HG03159 (cell line): ENCODE results near the gene ROR2.
"Not testable (repeated sequence)": the region's sequence is repeated elsewhere in the genome, so short reads cannot be mapped to it uniquely, and the experiment has no call there.

Experiments
- ATAC-seq: cut with Tn5 transposase; IDR thresholded peaks from one replicate; pipeline ENCODE4 v1.9.1; 2021; ENCODE audit warnings: mild to moderate bottlenecking, moderate library complexity; ENCODE audit not compliant: unreplicated experiment

The ROR2 gene

DNA sequence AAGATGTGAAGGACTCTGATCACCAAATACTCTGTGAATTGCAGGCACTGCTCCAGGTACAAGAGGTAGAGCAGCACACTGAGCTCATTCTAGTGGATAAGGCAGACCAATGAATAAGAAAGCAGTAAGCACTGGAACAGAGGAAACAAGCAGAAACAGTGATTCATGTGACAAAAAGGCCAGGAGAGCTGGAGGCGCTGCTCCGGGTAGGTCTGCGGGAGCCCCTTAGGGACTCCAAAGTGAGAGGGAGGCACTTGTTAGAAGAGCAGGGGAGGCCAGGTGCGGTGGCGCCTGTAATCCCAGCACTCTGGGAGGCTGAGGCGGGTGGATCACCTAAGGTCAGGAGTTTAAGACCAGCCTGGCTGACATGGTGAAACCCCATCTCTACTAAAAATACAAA is 294.8 kb downstream of the ROR2 start:
- no peak for ATAC-seq

DNA sequence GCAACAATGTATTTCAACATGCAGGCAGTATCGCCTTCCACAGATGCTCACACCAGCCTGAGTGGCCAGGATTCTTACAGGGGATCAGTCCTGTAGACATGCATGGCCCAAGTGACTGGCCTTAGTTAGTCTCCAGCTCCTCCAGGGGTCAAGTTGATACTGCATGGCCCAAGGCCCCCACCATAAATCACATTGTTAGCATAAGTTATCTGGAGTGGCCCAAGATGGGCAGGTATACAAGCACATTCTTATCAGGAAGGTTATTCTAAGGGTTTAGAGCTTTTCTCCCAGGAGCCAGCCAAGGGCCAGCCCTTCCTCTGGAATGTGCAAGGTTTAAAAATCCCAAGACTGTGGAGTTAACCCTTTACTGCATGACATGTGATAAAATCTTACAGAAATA is 295.5 kb downstream of the ROR2 start:
- no peak for ATAC-seq

DNA sequence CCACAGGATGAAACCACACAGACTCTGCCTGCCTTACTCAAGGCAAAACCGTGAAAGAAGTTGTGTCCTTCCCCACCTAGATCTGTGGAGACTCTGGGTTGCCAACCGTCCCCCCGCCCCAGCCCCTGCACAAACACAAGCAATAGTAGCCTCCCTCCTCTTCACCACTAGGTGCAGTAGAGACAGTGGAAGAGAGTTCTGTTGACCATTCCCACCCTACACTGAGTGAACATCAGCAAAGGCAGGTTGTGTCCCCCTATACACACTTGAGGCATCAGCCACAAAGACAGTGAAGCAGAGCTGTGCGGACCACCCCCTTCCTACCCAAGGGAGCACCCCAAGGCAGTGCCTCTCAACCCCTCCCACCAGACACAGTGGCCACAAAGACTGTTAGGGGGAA is 302.7 kb downstream of the ROR2 start:
- ATAC-seq = no peak

DNA sequence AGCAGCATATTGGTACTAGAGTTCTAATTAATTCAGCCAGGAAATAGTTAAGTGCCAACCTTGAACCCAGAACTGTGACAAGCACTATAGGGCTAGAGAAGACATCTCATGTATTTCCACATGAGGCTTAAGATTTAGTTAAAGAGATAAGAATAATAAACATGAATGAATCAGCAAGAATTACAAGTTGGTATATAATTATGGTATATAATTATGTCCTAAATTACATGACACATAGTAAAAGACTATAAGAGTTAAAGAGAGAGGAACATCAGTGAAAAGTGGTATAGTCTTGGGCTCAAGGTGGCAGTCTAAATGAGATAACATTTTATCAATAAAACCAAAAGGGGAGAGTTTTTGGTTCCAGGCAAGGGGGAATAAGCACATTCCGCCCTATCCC is 303.3 kb downstream of the ROR2 start:
- no peak for ATAC-seq

DNA sequence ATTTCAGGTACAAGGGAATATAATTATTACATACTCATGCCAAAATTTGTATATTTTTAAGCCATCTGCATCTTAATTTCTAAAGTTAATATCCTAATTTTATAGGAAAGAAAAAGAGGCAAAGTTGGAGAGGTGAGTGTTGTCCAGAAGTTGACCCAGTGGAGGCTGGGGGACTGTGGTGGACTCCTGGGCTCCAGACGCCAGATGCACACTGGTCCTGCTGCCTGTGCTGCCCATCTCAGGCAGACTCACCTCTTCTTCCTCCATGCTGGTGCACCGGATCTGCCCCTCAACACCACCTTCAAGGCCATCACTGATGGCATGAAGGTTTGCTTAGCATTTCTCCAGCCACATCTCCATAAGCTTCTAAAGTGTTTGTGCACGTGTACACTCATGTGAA is 305.6 kb downstream of the ROR2 start:
- ATAC-seq = no peak

DNA sequence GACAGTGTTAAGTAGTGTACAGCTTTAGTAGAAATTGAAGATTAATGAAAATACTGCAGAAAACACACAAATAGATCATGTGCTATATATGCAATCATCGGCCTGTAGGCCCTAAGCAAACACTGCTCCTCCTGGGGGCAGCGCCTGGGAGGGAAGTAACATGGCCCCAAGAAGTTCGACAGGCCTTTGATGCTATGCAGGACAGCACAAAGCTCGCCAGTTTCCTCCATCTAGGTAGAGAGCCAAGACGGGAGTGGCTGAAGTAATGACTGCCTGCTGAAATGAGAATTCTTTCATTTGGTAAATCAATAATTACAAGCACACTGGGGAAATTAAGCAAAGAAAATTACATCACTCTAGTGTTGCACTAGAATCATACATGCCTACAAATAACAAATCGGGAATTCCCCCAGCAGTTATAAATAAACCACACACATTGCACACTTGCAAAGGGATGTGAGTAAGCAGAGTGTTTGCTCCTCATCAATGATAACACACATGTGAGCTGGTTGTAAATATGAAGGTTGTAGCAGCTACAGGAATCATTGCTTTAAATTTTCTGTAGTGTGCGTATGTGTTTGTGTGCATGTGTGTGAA is 306.4 kb downstream of the ROR2 start:
- no peak for ATAC-seq

DNA sequence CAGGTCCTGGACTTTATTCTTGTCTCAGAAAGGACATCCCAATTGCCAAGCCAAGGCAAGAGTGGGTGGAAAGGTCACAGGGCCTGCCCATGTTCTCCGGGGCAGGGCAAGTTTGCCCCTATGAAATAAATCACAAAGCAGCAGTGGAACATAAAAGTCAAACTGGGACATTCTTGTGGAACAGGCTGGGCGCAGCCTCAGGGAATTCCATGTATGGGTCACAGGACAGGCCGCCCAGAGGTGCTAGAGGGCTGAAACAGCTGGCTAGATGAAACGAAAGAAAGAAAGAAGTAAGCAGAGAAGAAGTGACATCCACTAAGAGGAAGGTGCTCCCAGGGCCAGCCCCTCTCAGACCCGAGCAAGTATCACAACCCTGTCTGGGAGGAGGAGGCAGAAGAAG is 307.3 kb downstream of the ROR2 start:
- ATAC-seq = no peak

DNA sequence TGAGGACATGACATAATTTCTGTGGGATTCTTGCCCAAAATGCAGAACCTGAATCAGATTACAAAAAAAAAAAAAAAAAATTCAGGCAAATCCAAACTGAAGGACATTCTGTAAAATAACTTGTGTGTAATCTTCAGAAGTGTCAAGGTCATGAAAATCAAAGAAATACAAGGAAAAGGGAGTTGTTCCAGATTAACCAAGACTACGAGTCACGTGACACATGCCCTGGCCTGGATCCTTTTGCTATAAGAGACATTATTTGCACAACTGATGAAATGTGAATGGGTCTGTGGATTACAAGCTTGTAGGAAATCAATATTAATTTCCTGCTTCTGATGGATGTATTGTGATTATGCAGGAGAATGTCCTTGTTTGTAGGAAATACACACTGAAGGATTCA is 309.6 kb downstream of the ROR2 start:
- ATAC-seq = no peak

DNA sequence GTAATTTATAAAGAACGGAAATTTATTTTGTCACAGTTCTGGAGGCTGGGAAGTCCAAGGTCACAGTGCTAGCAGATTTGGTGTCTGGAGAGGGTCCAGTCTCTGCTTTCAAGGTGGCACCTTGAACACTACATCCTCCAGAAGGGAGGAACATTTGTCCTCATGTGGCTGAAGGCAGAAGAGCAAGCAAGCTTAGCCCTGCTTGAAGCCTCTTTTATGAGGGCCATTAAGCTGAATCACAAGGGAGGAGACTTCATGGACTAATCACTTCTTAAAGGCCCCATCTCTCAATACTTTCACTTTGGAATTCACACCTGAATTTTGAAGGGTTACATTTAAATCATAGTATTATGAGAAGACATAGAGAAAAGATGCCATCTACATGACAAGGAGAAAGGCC is 311.0 kb downstream of the ROR2 start:
- no peak for ATAC-seq

DNA sequence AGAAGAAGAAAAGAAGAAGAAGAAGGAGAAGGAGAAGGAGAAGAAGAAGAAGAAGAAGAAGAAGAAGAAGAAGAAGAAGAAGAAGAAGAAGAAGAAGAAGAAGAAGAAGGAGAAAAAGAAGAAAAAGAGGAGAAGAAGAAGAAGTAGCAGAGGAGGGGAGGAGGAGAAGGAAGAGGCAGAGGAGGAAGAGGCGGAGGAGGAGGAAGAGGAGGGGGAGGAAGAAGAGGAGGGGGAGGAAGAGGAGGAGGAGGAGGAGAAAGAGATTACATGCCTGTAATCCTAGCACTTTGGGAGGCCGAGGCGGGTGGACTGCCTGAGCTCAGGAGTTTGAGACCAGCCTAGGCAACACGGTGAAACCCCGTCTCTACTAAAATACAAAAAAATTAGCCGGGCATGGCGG is 315.2 kb downstream of the ROR2 start:
- ATAC-seq = not testable (repeated sequence)

DNA sequence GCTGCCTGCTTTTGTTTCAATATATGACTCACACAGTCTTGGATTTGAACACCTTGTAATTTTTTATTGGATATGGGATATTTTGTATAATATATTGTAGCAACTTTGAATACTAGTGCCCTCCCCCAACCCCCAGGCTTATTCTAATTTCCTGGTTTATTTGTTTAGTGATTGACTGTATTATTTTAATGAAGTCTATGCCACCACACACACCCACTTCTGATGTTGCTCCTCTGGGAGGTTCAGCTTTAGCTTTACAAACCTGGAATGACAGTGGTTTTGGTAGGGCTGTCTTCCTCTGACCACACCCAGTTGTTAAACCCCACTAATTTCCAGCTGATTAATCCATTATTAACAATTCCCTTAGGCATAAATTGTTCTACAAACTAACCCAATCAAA is 320.3 kb downstream of the ROR2 start:
- no peak for ATAC-seq

DNA sequence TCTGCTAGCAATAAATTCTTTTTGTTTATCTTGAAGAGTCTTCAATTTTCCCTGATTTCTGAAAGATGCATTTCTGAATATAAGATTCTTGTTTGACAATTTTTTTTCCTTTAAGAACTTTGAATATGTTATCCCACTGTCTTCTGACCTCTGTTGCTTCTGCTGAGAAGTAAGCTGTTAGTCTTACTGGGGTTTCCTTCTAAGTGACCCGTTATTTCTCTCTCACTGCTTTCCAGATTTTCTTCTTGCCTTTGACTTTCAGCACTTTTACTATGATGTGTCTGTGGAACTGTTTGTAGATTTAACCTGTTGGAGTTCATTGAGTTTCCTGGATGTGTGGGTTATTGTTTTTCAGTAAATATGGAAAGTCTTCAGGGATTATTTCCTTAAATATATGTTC is 321.1 kb downstream of the ROR2 start:
- no peak for ATAC-seq

DNA sequence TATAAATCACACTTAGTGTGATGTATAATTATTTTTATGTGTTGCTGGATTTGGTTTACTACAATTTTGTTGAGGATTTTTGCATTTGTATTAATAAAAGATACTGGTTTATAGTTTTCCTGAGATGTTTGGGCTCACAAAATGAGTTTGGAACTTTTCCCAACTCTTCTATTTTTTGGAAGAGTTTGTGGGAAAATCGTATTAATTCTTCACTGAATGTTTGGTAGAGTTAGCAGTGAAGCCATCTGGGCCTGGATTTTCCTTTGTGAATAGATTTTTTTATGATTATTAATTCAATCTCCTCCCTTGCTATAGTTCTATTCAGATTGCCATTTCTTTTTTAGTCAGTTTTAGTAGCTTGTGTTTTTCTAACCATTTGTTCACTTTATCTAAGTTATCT is 324.7 kb downstream of the ROR2 start:
- no peak for ATAC-seq

DNA sequence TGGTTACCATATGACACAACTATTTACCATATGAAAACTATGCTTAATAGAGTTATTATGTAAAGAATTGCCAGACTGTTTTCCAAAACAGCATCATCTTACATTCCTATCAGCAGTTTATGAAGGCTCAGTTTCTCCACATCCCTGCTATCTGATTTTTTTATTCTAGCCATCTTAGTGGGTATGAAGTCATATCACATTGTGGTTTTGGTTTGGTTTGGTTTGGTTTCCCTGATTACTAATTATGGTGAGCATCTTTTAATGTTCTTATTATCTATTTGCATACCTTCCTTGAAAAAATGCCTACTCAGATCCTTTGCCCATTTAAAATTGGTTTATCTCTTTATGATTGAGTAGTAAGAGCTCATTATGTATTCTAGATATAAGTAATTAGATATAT is 327.0 kb downstream of the ROR2 start:
- ATAC-seq = no peak

DNA sequence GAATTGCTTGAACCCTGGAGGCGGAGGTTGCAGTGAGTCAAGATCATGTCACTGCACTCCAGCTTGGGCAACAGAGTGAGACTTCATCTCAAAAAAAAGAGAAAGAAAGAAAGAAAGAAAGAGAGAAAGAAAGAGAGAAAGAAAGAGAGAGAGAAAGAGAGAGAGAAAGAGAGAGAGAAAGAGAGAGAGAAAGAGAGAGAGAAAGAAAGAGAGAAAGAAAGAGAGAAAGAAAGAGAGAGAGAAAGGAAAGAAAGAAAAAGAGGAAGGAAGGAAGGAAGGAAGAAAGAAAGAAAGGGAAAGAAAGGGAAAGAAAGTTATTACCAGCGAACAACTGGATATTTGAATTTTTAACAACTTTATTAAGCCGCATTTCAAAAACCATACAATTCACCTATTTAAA is 327.9 kb downstream of the ROR2 start:
- not testable (repeated sequence) for ATAC-seq

DNA sequence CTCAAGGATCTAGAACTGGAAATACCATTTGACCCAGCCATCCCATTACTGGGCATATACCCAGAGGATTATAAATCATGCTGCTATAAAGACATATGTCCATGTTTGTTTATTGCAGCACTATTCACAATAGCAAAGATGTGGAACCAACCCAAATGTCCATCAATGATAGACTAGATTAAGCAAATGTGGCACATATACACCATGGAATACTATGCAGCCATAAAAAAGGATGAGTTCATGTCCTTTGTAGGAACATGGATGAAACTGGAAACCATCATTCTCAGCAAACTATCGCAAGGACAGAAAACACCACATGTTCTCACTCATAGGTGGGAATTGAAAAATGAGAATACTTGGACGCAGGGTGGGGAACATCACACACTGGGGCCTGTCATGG is 336.0 kb downstream of the ROR2 start:
- ATAC-seq = not testable (repeated sequence)

DNA sequence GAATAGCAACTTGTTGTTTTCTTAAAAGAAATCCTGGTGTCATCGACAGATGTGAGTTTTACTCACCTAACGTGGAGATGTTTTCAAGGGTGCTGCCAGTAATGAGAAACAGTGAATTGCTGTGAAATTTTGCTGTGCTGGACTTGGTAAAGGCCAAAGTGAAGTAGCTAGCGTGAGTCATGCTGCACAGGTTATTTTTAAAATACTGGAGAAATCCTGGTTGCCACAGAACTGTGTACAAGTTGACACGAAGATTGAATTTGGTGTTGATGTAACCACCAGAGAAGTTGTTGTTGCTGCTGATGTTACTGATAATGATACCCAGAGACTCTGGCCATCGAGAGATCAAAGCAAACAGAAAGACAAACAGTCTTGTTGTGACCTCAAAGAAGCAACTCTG is 338.4 kb downstream of the ROR2 start:
- no peak for ATAC-seq

DNA sequence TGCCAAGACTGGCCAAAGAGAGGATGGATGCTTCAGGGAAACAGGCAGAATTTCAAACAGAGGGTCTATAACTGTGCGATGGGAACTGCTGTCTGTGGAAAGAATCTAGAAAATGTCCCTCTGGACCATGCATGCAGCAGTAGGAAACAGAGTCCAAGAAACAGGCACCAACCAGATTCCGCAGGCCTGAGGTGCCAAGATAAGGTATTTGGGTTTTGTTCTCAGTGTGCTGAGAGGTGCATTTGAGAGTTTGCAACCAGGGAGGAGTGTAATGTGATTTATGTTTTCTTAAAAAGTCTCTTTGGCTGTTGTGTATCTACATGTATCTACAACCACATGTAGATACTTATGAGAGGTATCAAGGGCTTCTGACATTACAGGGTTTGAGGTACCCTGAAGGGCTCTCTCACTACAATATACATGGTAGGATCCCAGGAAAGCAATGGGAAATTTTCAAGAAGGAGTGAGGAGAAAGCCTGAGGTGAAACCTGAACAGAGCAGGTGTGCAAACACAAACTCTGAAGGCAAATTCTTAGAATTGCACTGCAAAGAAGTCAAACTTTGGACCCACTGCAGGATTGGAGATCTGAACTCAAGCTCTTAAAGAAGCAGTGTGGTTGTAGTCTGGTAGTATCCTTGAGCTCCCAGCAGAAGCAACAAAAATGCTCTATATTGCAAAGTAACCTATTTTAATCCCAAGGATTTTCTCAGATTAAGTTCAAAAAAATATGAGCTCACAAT is 343.6 kb downstream of the ROR2 start:
- no peak for ATAC-seq

DNA sequence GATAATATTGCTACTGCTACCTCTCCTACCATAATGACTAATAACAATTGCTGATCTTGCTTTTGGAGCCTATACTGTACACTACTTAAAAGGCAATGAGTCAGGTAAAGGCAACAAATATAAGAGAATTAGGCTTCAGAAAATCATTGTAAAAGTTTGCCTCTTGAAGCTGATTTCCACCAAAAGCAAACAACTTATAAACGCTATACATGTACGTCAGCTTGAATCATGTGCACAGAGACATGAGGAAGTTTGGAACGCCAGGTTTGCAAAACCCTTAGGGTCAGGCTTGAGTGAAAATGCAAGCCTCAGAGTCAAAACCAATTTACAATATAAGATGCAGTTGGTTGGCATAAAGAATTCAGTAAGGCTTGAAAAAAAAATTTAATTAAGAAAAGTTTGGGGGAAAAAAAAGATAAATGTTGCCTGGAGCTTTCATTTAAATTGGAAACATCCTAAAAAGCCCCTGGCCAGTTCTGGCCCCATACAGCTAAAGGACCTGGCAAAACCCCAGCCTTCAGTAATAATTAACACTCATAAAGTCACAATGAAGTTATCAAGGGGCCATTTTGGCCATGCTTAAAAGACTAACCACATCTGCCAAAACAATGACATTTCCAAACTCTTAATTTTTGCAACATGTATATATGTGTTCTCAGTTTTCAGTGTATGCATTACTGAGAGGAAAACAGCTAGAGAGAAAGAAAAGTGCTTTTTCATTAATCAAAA is 345.4 kb downstream of the ROR2 start:
- ATAC-seq = no peak

DNA sequence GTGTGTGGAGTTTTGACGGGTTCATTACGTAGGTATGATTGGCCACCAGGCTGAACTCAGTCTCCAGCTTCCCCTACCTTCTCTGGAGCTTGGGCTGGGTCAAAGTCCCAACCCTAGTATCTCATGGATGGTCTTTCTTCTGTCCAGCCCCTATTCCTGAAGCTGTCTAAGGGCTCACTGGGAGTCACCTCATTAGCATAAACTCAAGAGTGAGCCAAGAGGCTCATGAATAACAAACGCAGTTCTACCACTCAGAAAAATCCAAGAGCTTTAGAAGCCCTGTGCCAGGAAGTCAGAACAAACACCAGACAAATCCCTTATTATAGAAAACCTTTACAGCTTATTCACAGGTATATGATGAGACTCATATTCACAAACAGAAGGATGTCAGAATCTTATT is 346.1 kb downstream of the ROR2 start:
- no peak for ATAC-seq

DNA sequence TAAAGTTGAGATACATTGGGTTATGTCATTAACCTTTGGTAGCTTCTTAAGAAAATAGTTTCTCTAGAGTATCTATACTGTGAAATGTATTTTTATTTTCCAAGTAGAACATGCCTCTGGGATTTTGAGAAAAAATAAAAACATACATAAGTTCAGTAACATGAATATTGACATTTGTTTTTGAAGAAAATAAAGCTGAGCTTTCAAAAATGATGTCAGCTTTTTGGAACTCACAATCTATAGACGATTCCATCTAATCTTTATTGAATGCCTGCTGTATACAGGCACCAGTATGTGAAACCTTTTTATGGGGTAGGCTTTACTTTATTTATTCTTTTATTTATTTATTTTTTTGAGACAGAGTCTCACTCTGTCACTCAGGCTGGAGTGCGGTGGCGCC is 350.5 kb downstream of the ROR2 start:
- no peak for ATAC-seq

DNA sequence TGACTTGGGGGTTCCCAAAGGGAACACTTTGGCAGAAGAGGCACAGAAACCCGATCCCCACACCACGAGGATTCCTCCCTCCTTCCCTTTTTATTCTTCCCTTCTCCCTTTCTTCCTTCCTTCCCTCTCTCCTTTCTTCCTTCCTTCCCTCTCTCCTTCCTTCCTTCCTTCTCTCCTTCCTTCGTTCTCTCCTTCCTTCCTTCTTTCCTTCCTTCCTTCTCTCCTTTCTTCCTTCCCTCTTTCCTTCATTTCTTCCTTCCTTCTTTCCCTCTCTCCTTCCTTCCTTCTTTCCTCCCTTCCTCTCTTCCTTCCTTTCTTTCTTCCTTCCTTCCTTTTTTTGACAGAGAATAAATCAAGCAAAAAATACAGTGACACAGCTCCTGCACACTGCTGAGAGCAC is 358.4 kb downstream of the ROR2 start:
- ATAC-seq = no peak
